ENCODE results near the gene FOXF1. TPM values are rescaled to one million over a fixed set of nuclear protein-coding genes. Genes with fewer than 3 reads are reported as not detected.

Gene FOXF1
- total RNA-seq, 2 experiments from 2014 or later = not detected

DNA sequence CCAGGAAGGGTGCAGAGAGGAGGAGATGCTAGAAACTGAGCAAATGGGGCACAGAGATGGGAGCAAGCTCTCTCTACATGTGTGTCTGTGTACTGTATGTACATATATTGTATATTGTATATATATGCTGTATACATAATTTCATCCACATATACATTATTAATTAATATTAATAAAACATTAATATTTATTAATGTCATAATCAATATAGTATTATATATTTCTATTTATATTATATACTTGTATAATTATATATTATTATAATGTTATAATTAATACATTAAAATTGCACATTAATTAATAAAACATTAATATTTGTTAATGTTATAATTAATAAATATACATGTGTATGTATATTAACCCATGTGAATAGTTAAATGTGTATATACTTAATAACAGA, 31.5 kb upstream of the FOXF1 start:
- CTCF ChIA-PET = no interaction called here
- Histone ChIP-seq H3K4me3 (ENCODE audit: low read length) (no peak overlapping the region), H3K9me3 (ENCODE audit: control insufficient read depth in 1 of 2, insufficient read depth in 1 of 2, low read length in 2 of 2) (peaks cover 2 to 3% of the 10 kb centered on the region in 2 experiments), H3K27me3 (ENCODE audit: control insufficient read depth in 1 of 2, insufficient read depth in 2 of 2, low read length in 2 of 2) (peaks cover 13 to 14% of the 10 kb centered on the region in 2 experiments), H3K4me1 (ENCODE audit: insufficient read depth, low read length) (no peaks in the 10 kb centered on the region), H3K36me3 (ENCODE audit: insufficient read depth, low read length) (no peaks in the 10 kb centered on the region), H3K27ac (ENCODE audit: low read depth in 1 of 2, low read length in 2 of 2) (no peak overlapping the region)
- intact Hi-C loops (cut with DNase I, micrococcal nuclease) = no loop called here
- no peak for TF ChIP-seq CTCF (IDR thresholded peaks at IDR 0.05)
- H3K27me3 Mint-ChIP-seq = peaks cover 51% of the 10 kb centered on the region
- H3K36me3 Mint-ChIP-seq (ENCODE audit: low read depth) = no peaks in the 10 kb centered on the region
- DNase-seq (no peak), ATAC-seq (ENCODE audit: poor library complexity) (no peak)
- no peaks in the 10 kb centered on the region for H3K4me1 Mint-ChIP-seq (ENCODE audit: low read depth)
- no peaks in the 10 kb centered on the region for H3K9me3 Mint-ChIP-seq
- POLR2A ChIA-PET = no interaction called here
- no peak overlapping the region for H3K27ac Mint-ChIP-seq
- no peak overlapping the region for H3K4me3 Mint-ChIP-seq

- CTCF ChIA-PET = no interaction called here
Measured at GRCh38 chr16:86479419-86479818, 30.9 kb upstream of the FOXF1 start.

DNA sequence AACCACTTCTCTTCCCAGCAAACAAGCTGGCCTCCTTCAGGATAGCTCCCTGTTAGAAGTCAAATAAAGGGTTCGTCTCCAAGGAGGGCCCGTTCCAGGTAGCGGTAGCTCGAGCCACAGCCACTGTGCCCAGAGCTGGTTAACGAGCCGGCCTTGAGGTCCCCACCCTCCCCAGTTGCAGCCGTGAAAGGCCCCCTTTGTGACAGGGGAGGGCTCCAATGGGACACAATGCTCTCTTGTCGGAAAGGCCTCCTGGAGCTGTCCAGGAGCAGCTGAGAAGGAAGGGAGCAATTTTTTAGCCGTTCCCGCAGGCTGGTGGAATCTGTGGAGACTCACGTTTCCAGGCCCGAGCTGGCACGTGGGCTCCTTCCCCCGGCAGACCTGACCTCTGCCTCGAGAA, 29.9 kb upstream of the FOXF1 start:
- Mint-ChIP-seq H3K36me3 (ENCODE audit: low read depth) (no peaks in the 10 kb centered on the region), H3K27ac (no peak overlapping the region), H3K4me3 (no peak overlapping the region), H3K27me3 (peaks cover 55% of the 10 kb centered on the region), H3K4me1 (ENCODE audit: low read depth) (no peaks in the 10 kb centered on the region), H3K9me3 (peaks cover 3% of the 10 kb centered on the region)
- H3K36me3 ChIP-seq (ENCODE audit: insufficient read depth, low read length) = no peaks in the 10 kb centered on the region
- H3K9me3 ChIP-seq (ENCODE audit: control insufficient read depth in 1 of 2, insufficient read depth in 1 of 2, low read length in 2 of 2) = peaks cover 11 to 17% of the 10 kb centered on the region in 2 experiments
- H3K27me3 ChIP-seq (ENCODE audit: control insufficient read depth in 1 of 2, insufficient read depth in 2 of 2, low read length in 2 of 2) = peaks cover 12 to 24% of the 10 kb centered on the region in 2 experiments
- ATAC-seq (ENCODE audit: poor library complexity) = no peak
- intact Hi-C loops (cut with DNase I, micrococcal nuclease) = no loop called here
- no peak for TF ChIP-seq CTCF (IDR thresholded peaks at IDR 0.05)
- H3K4me1 ChIP-seq (ENCODE audit: insufficient read depth, low read length) = no peaks in the 10 kb centered on the region
- ChIA-PET CTCF (no interaction called here), POLR2A (no interaction called here)
- no peak overlapping the region for H3K4me3 ChIP-seq (ENCODE audit: low read length)
- no peak overlapping the region for H3K27ac ChIP-seq (ENCODE audit: low read depth in 1 of 2, low read length in 2 of 2)
- no peak for DNase-seq

More at GRCh38 chr16:86479419-86479818, 30.9 kb upstream of the FOXF1 start:
- no peaks in the 10 kb centered on the region for H3K36me3 ChIP-seq (ENCODE audit: insufficient read depth, low read length)
- Mint-ChIP-seq H3K27ac (no peak overlapping the region), H3K9me3 (peaks cover 3% of the 10 kb centered on the region), H3K27me3 (peaks cover 53% of the 10 kb centered on the region), H3K4me3 (no peak overlapping the region), H3K36me3 (ENCODE audit: low read depth) (no peaks in the 10 kb centered on the region), H3K4me1 (ENCODE audit: low read depth) (no peaks in the 10 kb centered on the region)
- H3K9me3 ChIP-seq (ENCODE audit: control insufficient read depth in 1 of 2, insufficient read depth in 1 of 2, low read length in 2 of 2) = peaks cover 9% of the 10 kb centered on the region in 2 experiments
- H3K27ac ChIP-seq (ENCODE audit: low read depth in 1 of 2, low read length in 2 of 2) = no peak overlapping the region
- peaks cover 13 to 18% of the 10 kb centered on the region in 2 experiments for H3K27me3 ChIP-seq (ENCODE audit: control insufficient read depth in 1 of 2, insufficient read depth in 2 of 2, low read length in 2 of 2)
- intact Hi-C loops (cut with DNase I, micrococcal nuclease) = no loop called here
- H3K4me3 ChIP-seq (ENCODE audit: low read length) = no peak overlapping the region
- no peak for TF ChIP-seq CTCF (IDR thresholded peaks at IDR 0.05)
- POLR2A ChIA-PET = no interaction called here
- no peaks in the 10 kb centered on the region for H3K4me1 ChIP-seq (ENCODE audit: insufficient read depth, low read length)
- DNase-seq = no peak
- no peak for ATAC-seq (ENCODE audit: poor library complexity)

Data from CD4-positive, alpha-beta T cell (primary cell).